D721Med (cell line): ENCODE measurements around the gene KCNIP4.

Source experiments
- DNase-seq: peaks from one replicate; pipeline ENCODE4 v3.0.0; 2011; ENCODE audit warnings: low spot score; ENCODE audit not compliant: insufficient read length
- FAIRE-seq: peaks from 2 replicates; lab custom pipeline; 2011; peaks lifted over from hg19 to GRCh38; lab: Jason Lieb, UNC
- TF ChIP-seq, protein P1 (sequence below): IDR thresholded peaks from 2 replicates; pipeline ENCODE4 v1.5.1; 2012; ENCODE audit warnings: mild to moderate bottlenecking, control low read depth; ENCODE audit not compliant: insufficient read depth; ENCODE audit errors: missing control alignments

The KCNIP4 gene

GRCh38 chr4:21290562-21290961 lies 658.0 kb downstream of the KCNIP4 start:
- DNase-seq (no peak), FAIRE-seq (no peak)
- TF ChIP-seq, protein P1, sequence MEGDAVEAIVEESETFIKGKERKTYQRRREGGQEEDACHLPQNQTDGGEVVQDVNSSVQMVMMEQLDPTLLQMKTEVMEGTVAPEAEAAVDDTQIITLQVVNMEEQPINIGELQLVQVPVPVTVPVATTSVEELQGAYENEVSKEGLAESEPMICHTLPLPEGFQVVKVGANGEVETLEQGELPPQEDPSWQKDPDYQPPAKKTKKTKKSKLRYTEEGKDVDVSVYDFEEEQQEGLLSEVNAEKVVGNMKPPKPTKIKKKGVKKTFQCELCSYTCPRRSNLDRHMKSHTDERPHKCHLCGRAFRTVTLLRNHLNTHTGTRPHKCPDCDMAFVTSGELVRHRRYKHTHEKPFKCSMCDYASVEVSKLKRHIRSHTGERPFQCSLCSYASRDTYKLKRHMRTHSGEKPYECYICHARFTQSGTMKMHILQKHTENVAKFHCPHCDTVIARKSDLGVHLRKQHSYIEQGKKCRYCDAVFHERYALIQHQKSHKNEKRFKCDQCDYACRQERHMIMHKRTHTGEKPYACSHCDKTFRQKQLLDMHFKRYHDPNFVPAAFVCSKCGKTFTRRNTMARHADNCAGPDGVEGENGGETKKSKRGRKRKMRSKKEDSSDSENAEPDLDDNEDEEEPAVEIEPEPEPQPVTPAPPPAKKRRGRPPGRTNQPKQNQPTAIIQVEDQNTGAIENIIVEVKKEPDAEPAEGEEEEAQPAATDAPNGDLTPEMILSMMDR = no peak

GRCh38 chr4:21276046-21276445 lies 672.5 kb downstream of the KCNIP4 start:
- FAIRE-seq = no peak
- DNase-seq = no peak

DNA sequence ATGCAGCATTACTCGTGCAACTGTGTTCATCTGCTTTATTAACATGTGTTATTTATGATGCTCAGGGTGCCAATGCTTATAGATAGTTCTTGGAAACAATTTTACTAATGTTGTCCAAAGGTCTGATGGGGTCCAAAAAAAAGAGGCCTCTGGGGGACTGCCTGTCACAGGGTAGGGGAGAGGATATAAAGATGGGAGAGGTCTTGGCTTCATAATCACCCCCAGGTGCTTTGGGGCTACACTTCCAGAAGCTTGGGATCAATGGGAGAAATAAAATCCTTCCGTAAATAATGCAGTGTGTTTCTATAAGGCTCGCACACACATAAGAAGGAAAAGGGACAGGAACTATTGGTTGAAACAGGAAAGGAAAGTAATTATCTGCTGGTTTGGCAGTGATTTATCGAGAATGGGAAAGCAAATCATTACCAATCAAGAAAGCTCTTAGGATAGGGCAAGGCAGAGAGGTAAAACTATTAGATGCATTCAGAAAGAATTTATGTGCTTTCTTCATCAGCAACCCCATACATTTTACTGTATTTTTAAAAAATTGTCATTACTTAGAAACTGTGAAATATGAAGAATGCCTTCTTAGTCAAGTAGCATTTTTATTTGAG lies 677.0 kb downstream of the KCNIP4 start:
- TF ChIP-seq, protein P1 = no peak
- FAIRE-seq = no peak

More at GRCh38 chr4:21276046-21276445, 672.5 kb downstream of the KCNIP4 start:
- TF ChIP-seq, protein P1 = no peak

DNA sequence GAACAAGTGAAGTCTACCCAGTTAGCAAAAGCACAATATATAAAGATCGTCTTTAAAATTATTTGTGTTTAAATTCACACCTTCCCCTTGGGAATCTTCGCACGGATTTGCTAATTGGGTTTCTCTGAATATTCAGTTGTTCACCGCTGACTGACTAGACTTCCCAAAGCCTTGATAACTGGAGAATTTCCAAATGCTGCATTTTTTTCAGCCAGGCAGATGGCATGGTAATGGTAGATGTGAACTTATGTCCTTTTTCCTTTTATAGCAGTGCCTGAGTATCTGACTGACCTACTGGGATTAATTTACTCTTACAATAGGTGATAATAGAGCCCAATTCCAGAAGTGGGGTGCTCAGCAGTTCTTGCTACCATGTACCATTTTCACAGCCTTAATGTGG lies 700.2 kb downstream of the KCNIP4 start:
- DNase-seq (no peak), FAIRE-seq (no peak)
- TF ChIP-seq, protein P1 = no peak

More for the DNA sequence above, 677.0 kb downstream of the KCNIP4 start:
- no peak for DNase-seq

- DNase-seq (no peak), FAIRE-seq (no peak)
- TF ChIP-seq, protein P1 = no peak
These were observed 706.4 kb downstream of the KCNIP4 start for GRCh38 chr4:21242163-21242562.

GRCh38 chr4:21226637-21227538 lies 721.7 kb downstream of the KCNIP4 start:
- DNase-seq = no peak
- TF ChIP-seq, protein P1 = no peak
- FAIRE-seq = no peak
